Vagina (tissue), 2 donors: ENCODE data around the gene ZNF536. TPM values are rescaled to one million over a fixed set of nuclear protein-coding genes. Genes with fewer than 3 reads are reported as not detected.
"Not testable (repeated sequence)": the region's sequence is repeated elsewhere in the genome, so short reads cannot be mapped to it uniquely, and the experiment has no call there.

Source experiments
- DNase-seq, 2 donors: peaks; one replicate each; pipeline ENCODE4 v3.0.0-alpha.2; 2017; ENCODE audit errors: extremely low spot score in 2 of 2
- H3K27ac ChIP-seq: fragments of 200-600 bp; sonication (generic); one replicate; pipeline ENCODE4 v1.5.1; 2019
- H3K27me3 ChIP-seq: fragments of 200-600 bp; sonication (generic); one replicate; pipeline ENCODE4 v1.5.1; 2019
- H3K36me3 ChIP-seq, 2 donors: fragments of 200-600 bp; sonication (generic); one replicate each; pipeline ENCODE4 v1.5.1; 2017 to 2019
- H3K4me1 ChIP-seq: fragments of 200-600 bp; sonication (generic); one replicate; pipeline ENCODE4 v1.5.1; 2019
- H3K4me3 ChIP-seq, 2 donors: fragments of 200-600 bp; sonication (generic); 1 replicate in 1 of 2; 2 replicates in 1 of 2; pipeline ENCODE4 v1.5.1; 2016 to 2019
- H3K9me3 ChIP-seq: fragments of 200-600 bp; sonication (generic); one replicate; pipeline ENCODE4 v1.5.1; 2019
- CTCF ChIP-seq, 3 experiments: fragments of 450-650 bp in 2 of 3; fragments of 200-600 bp in 1 of 3; sonication (generic) in 1 of 3; IDR thresholded peaks; one replicate each; pipeline ENCODE4 v1.5.1; 2017 to 2019; ENCODE audit warnings: antibody characterized with exemption in 3 of 3, mild to moderate bottlenecking in 2 of 3, moderate library complexity in 2 of 3
- POLR2A ChIP-seq, 2 donors: fragments of 450-650 bp; IDR thresholded peaks; one replicate each; pipeline ENCODE4 v1.6.1; 2017; ENCODE audit warnings: antibody characterized with exemption in 2 of 2, mild to moderate bottlenecking in 2 of 2, moderate library complexity in 2 of 2
- POLR2AphosphoS5 ChIP-seq, 2 donors: sonication (generic); formaldehyde crosslinking; IDR thresholded peaks; one replicate each; pipeline ENCODE4 v1.9.0; 2017; ENCODE audit warnings: antibody characterized with exemption in 2 of 2, mild to moderate bottlenecking in 2 of 2, low read depth in 1 of 2; ENCODE audit not compliant: insufficient read depth in 1 of 2
- intact Hi-C: fragments of 100-400 bp; cut with DNase I; formaldehyde crosslinking; loops from one replicate; pipeline ENCODE4 v1.15.1; 2023
- total RNA-seq: library from RNA; depleted of rRNA; stranded (reverse); fragments of >200 nt; gene quantifications from one replicate; pipeline ENCODE4 v1.2.3, GENCODE V29; 2016

ZNF536 gene
- total RNA-seq, 1 donor from 2014 or later = 2.5 TPM

- Histone ChIP-seq H3K4me3 (no peak overlapping the region), H3K4me1 (no peaks in the 10 kb centered on the region), H3K27me3 (no peaks in the 10 kb centered on the region), H3K9me3 (no peaks in the 10 kb centered on the region), H3K27ac (no peak overlapping the region), H3K36me3 (no peaks in the 10 kb centered on the region)
- intact Hi-C loops = no loop called here
- TF ChIP-seq POLR2AphosphoS5 (IDR thresholded peaks at IDR 0.05; ENCODE audit: insufficient read depth in 1 of 2, low read depth in 1 of 2) (no peak), POLR2A (IDR thresholded peaks at IDR 0.05) (no peak), CTCF (IDR thresholded peaks at IDR 0.05) (no peak)
- DNase-seq = no peak
Measured at GRCh38 chr19:30488191-30488590, 116.0 kb downstream of the ZNF536 start.

GRCh38 chr19:30490760-30491159 is 118.6 kb downstream of the ZNF536 start:
- Histone ChIP-seq H3K4me1 (no peaks in the 10 kb centered on the region), H3K36me3 (no peaks in the 10 kb centered on the region), H3K4me3 (no peak overlapping the region), H3K27me3 (no peaks in the 10 kb centered on the region), H3K9me3 (no peaks in the 10 kb centered on the region), H3K27ac (no peak overlapping the region)
- no peak for DNase-seq
- TF ChIP-seq POLR2AphosphoS5 (IDR thresholded peaks at IDR 0.05; ENCODE audit: insufficient read depth in 1 of 2, low read depth in 1 of 2) = no peak
- TF ChIP-seq POLR2A (IDR thresholded peaks at IDR 0.05) = no peak
- intact Hi-C loops = no loop called here

- TF ChIP-seq POLR2AphosphoS5 (IDR thresholded peaks at IDR 0.05; ENCODE audit: insufficient read depth in 1 of 2, low read depth in 1 of 2) = no peak
- TF ChIP-seq POLR2A (IDR thresholded peaks at IDR 0.05) = no peak
- TF ChIP-seq CTCF (IDR thresholded peaks at IDR 0.05) = no peak
- no peaks in the 10 kb centered on the region for H3K4me1 ChIP-seq
- H3K36me3 ChIP-seq = no peaks in the 10 kb centered on the region
- no peak overlapping the region for H3K27ac ChIP-seq
- intact Hi-C loops = no loop called here
- no peaks in the 10 kb centered on the region for H3K9me3 ChIP-seq
- no peak for DNase-seq
- H3K4me3 ChIP-seq = no peak overlapping the region
- H3K27me3 ChIP-seq = no peaks in the 10 kb centered on the region
Measured at GRCh38 chr19:30492586-30493270, 120.5 kb downstream of the ZNF536 start.

GRCh38 chr19:30497034-30497433 is 124.8 kb downstream of the ZNF536 start:
- TF ChIP-seq POLR2AphosphoS5 (IDR thresholded peaks at IDR 0.05; ENCODE audit: insufficient read depth in 1 of 2, low read depth in 1 of 2) (no peak), POLR2A (IDR thresholded peaks at IDR 0.05) (no peak), CTCF (IDR thresholded peaks at IDR 0.05) (no peak)
- H3K4me1 ChIP-seq = no peaks in the 10 kb centered on the region
- no peaks in the 10 kb centered on the region for H3K27me3 ChIP-seq
- no peak overlapping the region for H3K4me3 ChIP-seq
- no peak overlapping the region for H3K27ac ChIP-seq
- intact Hi-C loops = no loop called here
- H3K36me3 ChIP-seq = no peaks in the 10 kb centered on the region
- DNase-seq = no peak
- H3K9me3 ChIP-seq = no peaks in the 10 kb centered on the region

GRCh38 chr19:30498085-30498484 is 125.9 kb downstream of the ZNF536 start:
- H3K4me1 ChIP-seq, H3K27me3 ChIP-seq, H3K36me3 ChIP-seq, H3K9me3 ChIP-seq, H3K27ac ChIP-seq, H3K4me3 ChIP-seq, DNase-seq, intact Hi-C loops: not testable (repeated sequence)

GRCh38 chr19:30498707-30499106 is 126.5 kb downstream of the ZNF536 start:
- Histone ChIP-seq H3K36me3 (no peaks in the 10 kb centered on the region), H3K27me3 (no peaks in the 10 kb centered on the region), H3K9me3 (no peaks in the 10 kb centered on the region), H3K4me1 (no peaks in the 10 kb centered on the region), H3K27ac (no peak overlapping the region), H3K4me3 (no peak overlapping the region)
- no peak for DNase-seq
- TF ChIP-seq POLR2A (IDR thresholded peaks at IDR 0.05) (no peak), POLR2AphosphoS5 (IDR thresholded peaks at IDR 0.05; ENCODE audit: insufficient read depth in 1 of 2, low read depth in 1 of 2) (no peak), CTCF (IDR thresholded peaks at IDR 0.05) (no peak)
- intact Hi-C loops = no loop called here
